K562 (cell line): ENCODE results near the gene WDR54. TPM values are rescaled to one million over a fixed set of nuclear protein-coding genes. Genes with fewer than 3 reads are reported as not detected.

Experiments
- CHD2 ChIP-seq: IDR thresholded peaks from 2 replicates; pipeline ENCODE4 v1.6.1; 2011; ENCODE audit warnings: low read depth, low read length
- FOXA3 ChIP-seq, 2 experiments: fragments of 450-650 bp in 1 of 2; sonication (generic) in 1 of 2; formaldehyde crosslinking; IDR thresholded peaks in 1 of 2; conservative IDR thresholded peaks in 1 of 2; 2 replicates each; pipeline versions ENCODE4 v1.4.0 to v1.8.0; 2020 to 2022; ENCODE audit warnings: mild to moderate bottlenecking in 2 of 2, missing genetic modification reagents in 1 of 2
- HNRNPL ChIP-seq: fragments of 200-400 bp; formaldehyde crosslinking; IDR thresholded peaks from 2 replicates; pipeline ENCODE4 v1.6.1; 2017; ENCODE audit warnings: low read depth, mild to moderate bottlenecking, low read length
- MTA1 ChIP-seq: fragments of 450-650 bp; IDR thresholded peaks from 2 replicates; pipeline ENCODE4 v1.6.1; 2017; ENCODE audit warnings: borderline replicate concordance
- MTA2 ChIP-seq: fragments of 450-650 bp; IDR thresholded peaks from 2 replicates; pipeline ENCODE4 v1.6.1; 2016; ENCODE audit warnings: low read depth
- POLR2B ChIP-seq: fragments of 450-650 bp; IDR thresholded peaks from 2 replicates; pipeline ENCODE4 v1.6.1; 2018; ENCODE audit warnings: low read depth; ENCODE audit not compliant: partially characterized antibody
- SAP30 ChIP-seq: fragments of 200-600 bp; sonication (generic); IDR thresholded peaks from 2 replicates; pipeline ENCODE4 v1.6.1; 2012; ENCODE audit warnings: borderline replicate concordance, low read depth, mild to moderate bottlenecking, moderate library complexity, low read length, control low read depth, inconsistent platforms; ENCODE audit not compliant: insufficient read depth, poor library complexity, severe bottlenecking
- SUPT5H ChIP-seq: fragments of 450-650 bp; IDR thresholded peaks from 2 replicates; pipeline ENCODE4 v1.6.1; 2016
- TAF1 ChIP-seq: IDR thresholded peaks from 2 replicates; pipeline ENCODE4 v1.6.1; 2011; ENCODE audit warnings: mild to moderate bottlenecking, low read length, moderate library complexity; ENCODE audit not compliant: insufficient read depth, control insufficient read depth, severe bottlenecking; ENCODE audit errors: extremely low read depth
- TEAD4 ChIP-seq, 2 experiments: sonication (generic) in 1 of 2; formaldehyde crosslinking in 1 of 2; IDR thresholded peaks; 2 replicates each; pipeline versions ENCODE4 v1.6.1 to v1.8.0; 2012 to 2022; ENCODE audit warnings: borderline replicate concordance in 1 of 2, inconsistent platforms in 1 of 2, low read length in 1 of 2, mild to moderate bottlenecking in 1 of 2, missing genetic modification reagents in 1 of 2
- U2AF1 ChIP-seq: fragments of 200-400 bp; formaldehyde crosslinking; optimal IDR thresholded peaks from 2 replicates; pipeline ENCODE3; 2017; ENCODE audit warnings: mild to moderate bottlenecking, low read depth, low read length, moderate library complexity
- ZNF583 ChIP-seq: fragments of 250-450 bp; sonication (Bioruptor Pico); IDR thresholded peaks from 2 replicates; pipeline ENCODE4 v1.4.0; 2020
- ZNF586 ChIP-seq: fragments of 450-650 bp; formaldehyde crosslinking; conservative IDR thresholded peaks from 2 replicates; pipeline ENCODE4 v1.4.0; 2020; ENCODE audit warnings: mild to moderate bottlenecking, moderate library complexity
- polyA plus RNA-seq, 8 experiments: library from polyadenylated mRNA; depleted of rRNA in 4 of 8; stranded (reverse) in 5 of 8; unstranded in 3 of 8; fragments of >200 nt; fragmentation: Nextera tagmentation in 2 of 8; fragmentation: Illumina TruSeq in 1 of 8; extraction: Ambion mirVana in 2 of 8; extraction: Trizol in 1 of 8; gene quantifications; 2 replicates each; pipeline versions ENCODE4 v1.2.1 to v1.2.3, GENCODE V29; 2011 to 2014; ENCODE audit warnings: inconsistent platforms in 1 of 8, missing spikeins in 1 of 8
- total RNA-seq, 7 experiments: library from RNA; depleted of rRNA in 6 of 7; stranded (reverse); fragments of >200 nt in 6 of 7; fragmentation: Illumina TruSeq in 2 of 7; extraction: Trizol in 2 of 7; gene quantifications; 2 replicates each; pipeline versions ENCODE4 v1.2.1 to v1.2.3, GENCODE V29; 2011 to 2021; ENCODE audit warnings: low replicate concordance in 1 of 7
- TF ChIP-seq, protein P1 (sequence below): fragments of 250-450 bp; sonication (Bioruptor Pico); IDR thresholded peaks from 2 replicates; pipeline ENCODE4 v1.8.0; 2022; ENCODE audit warnings: moderate library complexity, mild to moderate bottlenecking, inconsistent platforms
- TF ChIP-seq, protein P2 (sequence below): fragments of 250-450 bp; sonication (Bioruptor Pico); IDR thresholded peaks from 2 replicates; pipeline ENCODE4 v1.5.0; 2021
- TF ChIP-seq, protein P3 (sequence below): sonication (generic); formaldehyde crosslinking; IDR thresholded peaks from 2 replicates; pipeline ENCODE4 v1.8.1; 2022; ENCODE audit warnings: missing genetic modification reagents
- TF ChIP-seq, protein P4 (sequence below): fragments of 450-650 bp; formaldehyde crosslinking; conservative IDR thresholded peaks from 2 replicates; pipeline ENCODE4 v1.4.0; 2022; ENCODE audit warnings: mild to moderate bottlenecking, missing genetic modification characterization

The WDR54 gene
- total and polyA plus RNA-seq, 9 of the 15 experiments (the other 6 are each of a cell fraction or from before 2014, with no cell fraction given), result 5.2 to 15.2 (median 7.4) TPM

DNA sequence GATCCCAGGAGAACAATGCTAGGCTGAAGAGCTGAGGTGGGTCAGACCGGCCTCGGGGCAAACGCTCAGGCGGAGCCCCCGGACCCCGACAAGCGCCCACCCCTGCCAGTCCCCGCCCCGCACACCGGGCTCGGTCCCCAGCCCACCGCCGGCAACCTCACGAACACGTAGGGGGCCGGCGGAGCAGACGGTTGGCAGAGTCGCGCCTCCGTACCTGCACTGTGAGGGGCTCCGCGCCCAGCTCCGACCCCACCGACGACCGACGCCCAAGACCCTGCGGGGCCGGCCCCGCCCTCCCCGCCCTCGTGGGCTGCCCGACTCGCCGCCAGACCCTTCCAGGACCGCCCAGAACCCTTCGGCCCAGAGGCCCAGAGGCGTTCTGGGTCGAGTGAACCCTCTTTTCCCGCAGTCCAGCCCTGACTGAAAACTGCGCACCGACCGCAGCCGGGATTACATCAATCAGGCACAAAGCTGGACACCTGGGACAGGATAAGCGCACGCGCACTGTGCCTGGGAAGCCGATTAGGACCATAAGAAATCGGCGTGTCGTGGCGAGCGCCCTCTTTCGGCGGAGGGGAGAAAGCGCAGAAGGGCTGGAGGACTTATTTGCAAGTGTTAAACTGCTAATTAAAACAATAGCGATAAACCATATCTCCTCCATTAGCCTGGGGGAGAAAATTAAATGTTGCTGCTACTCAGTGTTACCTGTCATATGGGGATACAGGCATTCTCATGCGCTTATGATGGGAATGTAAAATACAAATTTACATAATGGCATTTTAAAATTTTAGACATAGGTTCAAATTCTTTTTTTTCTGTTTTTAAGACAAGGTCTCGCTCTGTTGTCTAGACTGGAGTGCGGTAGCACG lies 29.7 kb upstream of the WDR54 start (continued):
- TF ChIP-seq HNRNPL (no peak), SAP30 (no peak), TEAD4 (IDR thresholded peaks at IDR 0.05; ENCODE audit: low read length) (0 out of 2 replicates have a peak, but pooled peaks have one; percentile 37), TEAD4 (CRISPR knock-in tag; IDR thresholded peaks at IDR 0.05; ENCODE audit: borderline replicate concordance) (no peak), ZNF586 (CRISPR knock-in tag) (no peak), U2AF1 (no peak), ZNF583 (CRISPR knock-in tag) (no peak), SUPT5H (peak; percentile 50), POLR2B (peak; percentile 28), CHD2 (no peak), MTA2 (no peak), TAF1 (peak; percentile 40), FOXA3 (CRISPR knock-in tag; conservative IDR thresholded peaks at IDR 0.05 in 1 of 2, IDR thresholded peaks at IDR 0.05 in 1 of 2) (no peak), MTA1 (peak; percentile 83)
- TF ChIP-seq, protein P1, sequence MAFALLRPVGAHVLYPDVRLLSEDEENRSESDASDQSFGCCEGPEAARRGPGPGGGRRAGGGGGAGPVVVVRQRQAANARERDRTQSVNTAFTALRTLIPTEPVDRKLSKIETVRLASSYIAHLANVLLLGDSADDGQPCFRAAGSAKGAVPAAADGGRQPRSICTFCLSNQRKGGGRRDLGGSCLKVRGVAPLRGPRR (CRISPR knock-in tag), result no peak
- TF ChIP-seq, protein P2, sequence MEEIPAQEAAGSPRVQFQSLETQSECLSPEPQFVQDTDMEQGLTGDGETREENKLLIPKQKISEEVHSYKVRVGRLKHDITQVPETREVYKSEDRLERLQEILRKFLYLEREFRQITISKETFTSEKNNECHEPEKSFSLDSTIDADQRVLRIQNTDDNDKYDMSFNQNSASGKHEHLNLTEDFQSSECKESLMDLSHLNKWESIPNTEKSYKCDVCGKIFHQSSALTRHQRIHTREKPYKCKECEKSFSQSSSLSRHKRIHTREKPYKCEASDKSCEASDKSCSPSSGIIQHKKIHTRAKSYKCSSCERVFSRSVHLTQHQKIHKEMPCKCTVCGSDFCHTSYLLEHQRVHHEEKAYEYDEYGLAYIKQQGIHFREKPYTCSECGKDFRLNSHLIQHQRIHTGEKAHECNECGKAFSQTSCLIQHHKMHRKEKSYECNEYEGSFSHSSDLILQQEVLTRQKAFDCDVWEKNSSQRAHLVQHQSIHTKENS (CRISPR knock-in tag), result no peak
- TF ChIP-seq, protein P3, sequence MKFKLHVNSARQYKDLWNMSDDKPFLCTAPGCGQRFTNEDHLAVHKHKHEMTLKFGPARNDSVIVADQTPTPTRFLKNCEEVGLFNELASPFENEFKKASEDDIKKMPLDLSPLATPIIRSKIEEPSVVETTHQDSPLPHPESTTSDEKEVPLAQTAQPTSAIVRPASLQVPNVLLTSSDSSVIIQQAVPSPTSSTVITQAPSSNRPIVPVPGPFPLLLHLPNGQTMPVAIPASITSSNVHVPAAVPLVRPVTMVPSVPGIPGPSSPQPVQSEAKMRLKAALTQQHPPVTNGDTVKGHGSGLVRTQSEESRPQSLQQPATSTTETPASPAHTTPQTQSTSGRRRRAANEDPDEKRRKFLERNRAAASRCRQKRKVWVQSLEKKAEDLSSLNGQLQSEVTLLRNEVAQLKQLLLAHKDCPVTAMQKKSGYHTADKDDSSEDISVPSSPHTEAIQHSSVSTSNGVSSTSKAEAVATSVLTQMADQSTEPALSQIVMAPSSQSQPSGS, result no peak
- TF ChIP-seq, protein P4, sequence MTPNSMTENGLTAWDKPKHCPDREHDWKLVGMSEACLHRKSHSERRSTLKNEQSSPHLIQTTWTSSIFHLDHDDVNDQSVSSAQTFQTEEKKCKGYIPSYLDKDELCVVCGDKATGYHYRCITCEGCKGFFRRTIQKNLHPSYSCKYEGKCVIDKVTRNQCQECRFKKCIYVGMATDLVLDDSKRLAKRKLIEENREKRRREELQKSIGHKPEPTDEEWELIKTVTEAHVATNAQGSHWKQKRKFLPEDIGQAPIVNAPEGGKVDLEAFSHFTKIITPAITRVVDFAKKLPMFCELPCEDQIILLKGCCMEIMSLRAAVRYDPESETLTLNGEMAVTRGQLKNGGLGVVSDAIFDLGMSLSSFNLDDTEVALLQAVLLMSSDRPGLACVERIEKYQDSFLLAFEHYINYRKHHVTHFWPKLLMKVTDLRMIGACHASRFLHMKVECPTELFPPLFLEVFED, result peak; percentile 64; the same call in 1 of the 2 replicates
